ENCODE results near the gene GABBR2. TPM values are rescaled to one million over a fixed set of nuclear protein-coding genes. Genes with fewer than 3 reads are reported as not detected.

Gene GABBR2
- total RNA-seq, 1 donor from 2014 or later = not detected

DNA sequence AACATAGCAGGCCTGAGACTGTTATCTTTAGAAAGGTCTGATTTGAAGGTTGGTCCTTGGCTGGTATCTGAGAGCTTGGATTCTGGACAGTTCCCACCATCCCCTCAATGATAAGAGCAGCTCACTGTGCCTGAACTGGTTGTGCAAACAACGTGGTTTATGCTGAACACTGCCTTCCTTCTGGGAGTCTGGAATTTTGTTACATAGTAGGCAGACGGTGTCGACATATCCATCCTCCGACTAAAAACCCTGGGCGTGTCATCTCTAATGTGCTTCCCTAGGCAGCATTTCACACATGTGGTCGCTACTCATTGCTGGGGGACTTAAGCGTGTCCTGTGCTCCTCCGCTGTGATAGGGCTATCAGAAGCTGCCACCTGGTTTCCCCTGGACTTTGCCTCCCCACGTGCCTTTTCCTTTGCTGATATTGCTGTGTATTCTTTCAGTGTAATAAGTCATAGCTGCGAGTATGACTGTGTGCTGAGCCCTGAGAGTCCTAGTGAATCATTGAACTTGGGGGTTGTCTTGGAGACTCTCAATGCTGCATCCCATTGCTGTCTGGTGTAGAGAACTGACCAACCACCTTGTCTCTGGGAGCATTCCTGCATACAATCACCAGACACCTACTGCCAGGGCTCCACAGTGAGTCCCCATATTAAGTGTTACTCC, 334.2 kb downstream of the GABBR2 start:
- FAIRE-seq (no peak), DNase-seq (ENCODE audit: low read depth) (peak; percentile 91)
- no peaks in the 10 kb centered on the region for H3K36me3 ChIP-seq (ENCODE audit: control insufficient read depth, insufficient read depth, low read length)
- no peaks in the 10 kb centered on the region for H3K27me3 ChIP-seq (ENCODE audit: control insufficient read depth, insufficient read depth, low read length)
- TF ChIP-seq, protein P1, sequence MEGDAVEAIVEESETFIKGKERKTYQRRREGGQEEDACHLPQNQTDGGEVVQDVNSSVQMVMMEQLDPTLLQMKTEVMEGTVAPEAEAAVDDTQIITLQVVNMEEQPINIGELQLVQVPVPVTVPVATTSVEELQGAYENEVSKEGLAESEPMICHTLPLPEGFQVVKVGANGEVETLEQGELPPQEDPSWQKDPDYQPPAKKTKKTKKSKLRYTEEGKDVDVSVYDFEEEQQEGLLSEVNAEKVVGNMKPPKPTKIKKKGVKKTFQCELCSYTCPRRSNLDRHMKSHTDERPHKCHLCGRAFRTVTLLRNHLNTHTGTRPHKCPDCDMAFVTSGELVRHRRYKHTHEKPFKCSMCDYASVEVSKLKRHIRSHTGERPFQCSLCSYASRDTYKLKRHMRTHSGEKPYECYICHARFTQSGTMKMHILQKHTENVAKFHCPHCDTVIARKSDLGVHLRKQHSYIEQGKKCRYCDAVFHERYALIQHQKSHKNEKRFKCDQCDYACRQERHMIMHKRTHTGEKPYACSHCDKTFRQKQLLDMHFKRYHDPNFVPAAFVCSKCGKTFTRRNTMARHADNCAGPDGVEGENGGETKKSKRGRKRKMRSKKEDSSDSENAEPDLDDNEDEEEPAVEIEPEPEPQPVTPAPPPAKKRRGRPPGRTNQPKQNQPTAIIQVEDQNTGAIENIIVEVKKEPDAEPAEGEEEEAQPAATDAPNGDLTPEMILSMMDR (IDR thresholded peaks at IDR 0.05; ENCODE audit: insufficient read depth, low read length, severe bottlenecking) = no peak
- H3K4me3 ChIP-seq (ENCODE audit: low read depth, low read length) = no peak overlapping the region

DNA sequence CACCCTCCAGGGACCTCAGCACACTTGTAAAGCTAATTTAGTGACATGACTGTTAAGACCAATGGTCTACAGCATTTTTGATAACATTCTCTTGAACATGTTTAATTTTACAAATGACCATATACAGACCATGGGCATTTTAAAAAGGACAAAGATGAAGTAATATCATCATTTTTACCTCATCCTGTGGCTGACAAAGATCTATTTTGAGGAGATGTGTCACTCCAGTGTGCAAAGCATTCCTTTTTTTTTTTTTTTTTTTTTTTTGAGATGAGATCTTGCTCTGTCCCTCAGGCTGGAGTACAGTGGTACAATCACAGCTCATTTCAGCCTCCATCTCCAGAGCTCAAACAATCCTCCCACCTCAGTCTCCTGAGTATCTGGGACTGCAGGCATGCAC, 335.1 kb downstream of the GABBR2 start:
- FAIRE-seq (no peak), DNase-seq (ENCODE audit: low read depth) (peak; percentile 40)
- Histone ChIP-seq H3K36me3 (ENCODE audit: control insufficient read depth, insufficient read depth, low read length) (no peaks in the 10 kb centered on the region), H3K27me3 (ENCODE audit: control insufficient read depth, insufficient read depth, low read length) (no peaks in the 10 kb centered on the region), H3K4me3 (ENCODE audit: low read depth, low read length) (no peak overlapping the region)
- TF ChIP-seq, protein P1 (IDR thresholded peaks at IDR 0.05; ENCODE audit: insufficient read depth, low read length, severe bottlenecking) = no peak

DNA sequence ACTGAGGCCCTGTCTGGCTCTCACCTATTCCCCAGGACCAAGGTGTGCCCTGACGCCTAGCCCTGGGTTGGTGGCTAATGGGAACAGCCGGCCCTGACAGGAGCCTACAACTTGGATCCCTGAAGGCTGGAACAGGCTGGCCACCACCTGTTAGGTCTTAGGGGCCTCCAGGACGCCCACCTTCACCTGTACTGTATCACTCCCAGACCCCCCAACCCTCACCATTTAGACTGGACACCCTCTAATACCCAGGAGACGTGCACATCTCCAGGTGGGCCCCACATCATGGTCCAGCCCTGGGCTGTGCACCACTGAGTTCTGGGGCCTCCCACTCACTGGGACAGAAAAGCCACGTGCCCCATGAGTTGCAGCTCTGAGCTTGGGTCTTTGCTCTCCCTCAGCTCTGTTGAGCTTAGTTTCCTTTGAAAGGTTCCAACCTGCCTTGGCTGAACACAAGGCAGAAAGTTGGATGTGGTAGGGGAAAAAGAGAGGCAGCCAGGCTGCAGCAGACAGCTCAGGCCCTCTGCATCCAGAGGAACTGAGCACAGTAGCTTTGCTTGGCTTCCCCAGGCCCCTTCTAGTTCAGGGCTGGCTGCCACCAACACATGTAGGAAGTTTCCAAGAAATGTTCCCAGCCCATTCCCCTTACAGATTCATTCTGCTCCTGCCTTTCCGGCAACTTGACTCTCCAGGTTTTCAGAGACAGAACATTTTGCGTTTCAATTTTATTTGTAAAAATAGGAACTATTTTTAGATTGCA, 336.5 kb downstream of the GABBR2 start:
- Histone ChIP-seq H3K27me3 (ENCODE audit: control insufficient read depth, insufficient read depth, low read length) (no peaks in the 10 kb centered on the region), H3K36me3 (ENCODE audit: control insufficient read depth, insufficient read depth, low read length) (no peaks in the 10 kb centered on the region), H3K4me3 (ENCODE audit: low read depth, low read length) (no peak overlapping the region)
- DNase-seq (ENCODE audit: low read depth) (no peak), FAIRE-seq (no peak)
- TF ChIP-seq, protein P1 (IDR thresholded peaks at IDR 0.05; ENCODE audit: insufficient read depth, low read length, severe bottlenecking) = no peak

DNA sequence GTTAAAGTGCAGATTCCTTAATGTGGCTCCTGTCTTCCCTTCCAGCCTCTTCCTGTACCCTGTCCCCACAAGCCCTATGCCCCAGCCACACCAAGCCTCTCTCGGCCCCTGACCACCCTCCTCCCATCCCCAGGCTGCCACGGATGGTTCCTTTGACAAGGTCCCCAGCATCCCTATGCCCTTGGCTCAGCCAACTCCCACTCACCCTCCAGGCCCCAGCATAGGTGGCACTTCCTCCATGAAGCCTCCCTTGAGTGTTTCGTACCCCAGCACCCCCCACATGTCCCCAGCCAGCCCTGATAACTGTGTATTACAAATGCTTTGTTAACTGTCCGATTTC, 337.8 kb downstream of the GABBR2 start:
- FAIRE-seq (no peak), DNase-seq (ENCODE audit: low read depth) (no peak)
- H3K4me3 ChIP-seq (ENCODE audit: low read depth, low read length) = no peak overlapping the region
- H3K36me3 ChIP-seq (ENCODE audit: control insufficient read depth, insufficient read depth, low read length) = no peaks in the 10 kb centered on the region
- TF ChIP-seq, protein P1 (IDR thresholded peaks at IDR 0.05; ENCODE audit: insufficient read depth, low read length, severe bottlenecking) = no peak
- no peaks in the 10 kb centered on the region for H3K27me3 ChIP-seq (ENCODE audit: control insufficient read depth, insufficient read depth, low read length)

DNA sequence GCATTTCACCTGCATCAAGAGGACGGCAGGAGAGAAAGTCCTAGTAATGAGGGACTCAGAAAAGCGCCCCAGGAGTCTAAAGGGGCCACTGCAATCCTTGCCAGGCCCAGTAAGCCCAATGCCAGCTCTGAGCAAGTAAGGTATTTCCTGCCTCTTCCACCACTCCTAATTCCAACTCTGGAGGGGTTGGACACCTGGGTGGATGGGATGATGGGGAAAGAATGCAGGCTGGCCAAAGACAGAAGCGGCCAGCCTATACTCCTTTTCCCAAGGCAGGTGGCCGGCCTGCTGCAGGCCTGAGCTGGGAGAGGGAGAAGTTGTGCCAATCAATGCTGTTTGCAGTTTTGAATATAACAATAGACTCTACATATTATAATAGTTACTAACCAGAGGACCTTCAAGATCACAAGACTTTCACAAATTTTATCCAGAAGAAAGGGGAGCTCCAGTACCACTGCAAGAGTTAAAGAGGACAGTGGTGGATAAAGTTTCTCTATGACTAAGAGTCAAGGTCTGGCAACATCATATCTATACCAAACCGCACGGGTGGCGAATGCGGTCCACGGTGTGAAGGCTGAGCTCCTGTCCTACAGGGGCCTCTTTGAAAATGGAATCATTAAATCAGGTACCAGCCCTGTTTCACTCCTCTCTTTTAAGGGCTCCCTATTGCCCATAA, 338.3 kb downstream of the GABBR2 start:
- no peak for FAIRE-seq
- TF ChIP-seq, protein P1 (IDR thresholded peaks at IDR 0.05; ENCODE audit: insufficient read depth, low read length, severe bottlenecking) = no peak

More for the DNA sequence above, 338.3 kb downstream of the GABBR2 start:
- Histone ChIP-seq H3K4me3 (ENCODE audit: low read depth, low read length) (no peak overlapping the region), H3K27me3 (ENCODE audit: control insufficient read depth, insufficient read depth, low read length) (no peaks in the 10 kb centered on the region), H3K36me3 (ENCODE audit: control insufficient read depth, insufficient read depth, low read length) (no peaks in the 10 kb centered on the region)
- DNase-seq (ENCODE audit: low read depth) = no peak

Data from bronchial epithelial cell (primary cell).